GM15510 (cell line): ENCODE data around the gene DICER1.

ENCODE experiments used
- POLR2A ChIP-seq: IDR thresholded peaks from 3 replicates; pipeline ENCODE4 v1.6.1; 2011; ENCODE audit warnings: borderline replicate concordance; ENCODE audit not compliant: insufficient read length; ENCODE audit errors: extremely low read depth

The DICER1 gene

DNA sequence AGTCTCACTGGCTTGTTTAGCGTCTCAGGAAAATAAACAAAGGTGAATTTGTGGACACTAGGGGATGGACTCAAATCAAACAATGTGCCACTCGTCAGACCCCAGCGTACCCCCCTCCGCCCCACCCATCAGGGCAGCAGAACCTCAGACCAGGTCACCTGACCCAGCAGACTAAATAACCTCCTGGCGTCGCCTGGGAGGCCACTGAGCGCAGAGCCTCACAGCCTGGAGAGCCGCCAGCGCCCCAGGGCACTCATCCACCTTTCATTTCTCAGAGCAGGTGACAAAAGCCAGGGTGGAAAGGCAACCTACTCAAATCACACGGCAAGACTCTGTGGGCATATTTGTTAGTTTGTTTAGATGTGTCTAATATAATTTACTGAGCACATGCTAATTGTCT, 100.9 kb downstream of the DICER1 start:
- TF ChIP-seq POLR2A, result no peak

DNA sequence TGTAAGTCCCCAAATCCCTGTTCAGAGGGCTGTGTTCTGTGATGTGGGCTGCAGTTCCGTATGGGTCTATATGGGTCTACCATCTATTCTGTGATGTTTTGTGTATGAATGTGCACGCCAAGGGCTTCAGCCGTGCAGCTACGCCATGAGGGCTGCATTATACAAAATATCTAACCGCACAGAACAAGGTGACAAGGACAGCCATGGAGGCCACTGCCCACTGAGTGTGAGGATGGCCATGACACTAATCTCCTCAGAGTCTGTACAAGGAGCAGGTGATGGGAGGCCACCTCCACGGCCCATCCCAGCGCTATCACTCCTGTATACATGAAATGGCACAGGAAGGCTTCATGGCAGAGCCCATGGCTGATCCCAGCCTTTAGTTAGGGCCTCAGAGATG, 102.0 kb downstream of the DICER1 start:
- no peak for TF ChIP-seq POLR2A

- no peak for TF ChIP-seq POLR2A
These were observed 102.7 kb downstream of the DICER1 start for GRCh38 chr14:95054346-95055280.

DNA sequence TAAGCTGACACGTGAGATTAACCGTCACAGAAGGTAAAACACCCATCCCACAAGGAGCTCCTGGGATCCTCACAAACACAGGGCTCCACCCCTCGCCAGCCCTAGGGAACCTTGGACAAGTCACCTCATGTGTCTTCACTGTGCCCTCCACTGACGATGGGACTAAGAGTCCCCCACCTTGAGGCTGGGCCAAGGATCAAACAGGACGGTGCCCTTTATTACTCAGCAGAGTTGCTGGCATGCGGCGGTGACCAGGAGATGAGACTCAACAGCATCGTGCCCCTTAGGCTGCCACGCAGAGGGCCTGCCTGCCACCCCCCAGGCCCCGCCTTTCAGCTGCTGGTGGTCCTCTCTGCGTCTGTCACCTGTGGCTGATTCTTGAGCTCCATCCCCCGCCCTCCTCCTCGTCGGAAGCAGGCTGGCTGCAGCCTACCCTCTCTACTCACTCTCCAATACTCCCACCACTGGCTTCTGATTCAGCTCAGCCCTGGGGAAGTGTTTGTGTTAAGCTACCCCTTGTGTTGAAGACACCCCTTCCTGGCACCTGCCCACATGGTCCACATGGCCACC, 105.2 kb downstream of the DICER1 start:
- no peak for TF ChIP-seq POLR2A

DNA sequence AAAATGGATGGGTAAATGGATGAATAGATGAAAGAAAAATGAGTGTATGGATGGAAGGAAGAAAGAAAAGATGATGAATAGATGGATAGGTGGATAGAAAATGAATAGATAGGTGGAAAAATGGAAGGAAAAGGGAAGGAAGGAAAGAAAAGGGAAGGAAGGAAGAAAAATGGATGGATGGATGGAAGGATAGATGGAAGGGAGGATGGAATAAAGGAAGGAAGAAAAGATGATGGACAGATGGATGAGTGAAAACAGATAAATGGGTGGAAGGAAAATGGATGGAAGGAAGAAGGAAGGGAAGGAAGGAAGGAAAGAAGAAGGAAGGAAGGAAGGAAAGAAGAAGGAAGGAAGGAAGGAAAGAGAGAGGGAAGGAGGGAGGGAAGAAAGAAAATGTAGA, 107.4 kb downstream of the DICER1 start:
- TF ChIP-seq POLR2A, result no peak

DNA sequence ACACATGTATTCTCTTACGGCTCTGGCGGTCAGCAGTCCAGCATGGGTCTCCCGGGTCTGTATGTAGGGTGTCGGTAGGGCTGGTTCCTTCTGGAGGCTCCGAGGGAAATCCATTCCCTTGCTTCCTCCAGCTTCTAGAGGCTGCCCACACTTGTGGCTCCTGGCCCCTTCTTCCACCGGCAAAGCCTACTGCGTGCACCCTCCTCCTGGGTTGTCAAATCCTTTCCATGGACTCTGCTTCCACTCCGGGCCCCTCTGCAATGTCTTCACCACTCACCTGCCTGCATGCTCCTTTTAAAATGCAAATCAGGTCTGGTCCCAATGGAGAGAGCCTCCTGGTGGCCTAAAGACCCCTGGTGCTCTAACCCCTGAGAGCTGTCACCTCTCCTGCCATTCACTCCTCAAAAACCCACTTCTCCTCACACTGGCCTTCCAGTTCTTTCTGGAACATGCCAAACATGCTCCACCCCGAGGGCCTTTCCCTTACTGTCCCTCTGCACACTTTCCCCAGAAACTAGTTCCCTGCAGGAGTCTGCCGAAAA, 108.5 kb downstream of the DICER1 start:
- no peak for TF ChIP-seq POLR2A

DNA sequence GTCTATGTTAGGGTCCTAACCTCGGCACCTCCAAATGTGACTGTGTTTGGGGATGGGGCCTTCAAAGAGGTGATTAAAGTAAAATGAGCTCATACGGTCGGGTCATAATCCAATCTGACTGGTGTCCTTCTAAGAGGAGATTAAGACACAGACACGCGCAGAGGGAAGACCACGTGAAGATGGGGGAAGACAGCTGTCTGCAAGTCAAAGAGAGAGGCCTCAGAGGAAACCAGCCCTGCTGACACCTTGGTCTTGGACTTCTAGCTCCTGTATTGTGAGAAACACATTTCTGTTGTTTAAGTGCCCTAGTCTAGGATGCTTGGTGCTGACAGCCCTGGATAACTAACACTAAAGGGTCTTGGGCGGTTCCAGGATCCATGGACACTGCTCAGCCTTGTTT, 109.6 kb downstream of the DICER1 start:
- no peak for TF ChIP-seq POLR2A

- no peak for TF ChIP-seq POLR2A
These were observed 110.3 kb downstream of the DICER1 start for GRCh38 chr14:95046711-95047681.

DNA sequence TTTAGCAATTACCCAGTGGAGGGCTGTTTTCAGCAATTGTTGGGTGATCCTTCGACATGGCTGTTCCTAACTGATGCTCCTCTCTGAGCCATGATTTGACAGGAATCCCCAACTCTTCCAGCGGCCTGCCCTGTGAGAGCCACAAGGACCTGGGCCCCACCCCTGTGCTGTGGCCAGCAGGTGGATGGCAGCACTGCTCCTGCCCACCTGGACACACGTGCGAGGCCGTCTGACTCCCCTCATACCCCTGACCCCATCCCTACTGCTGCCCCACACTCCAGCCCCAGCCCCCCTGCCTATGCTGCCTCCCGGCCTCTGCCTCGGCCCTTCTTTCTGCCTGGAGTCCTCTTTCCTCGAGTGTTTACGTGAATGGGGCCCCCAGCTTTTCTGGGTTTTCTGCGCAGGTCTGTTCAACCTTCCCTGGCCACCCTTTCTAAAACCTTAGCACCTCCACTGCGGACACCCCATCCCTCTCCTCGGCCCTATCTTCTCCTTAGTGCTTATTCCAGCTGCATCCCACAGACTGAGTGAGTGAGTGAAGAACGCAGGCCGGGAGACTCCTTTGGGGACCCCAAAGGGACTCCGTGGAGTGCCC, 111.4 kb downstream of the DICER1 start:
- TF ChIP-seq POLR2A, result no peak

DNA sequence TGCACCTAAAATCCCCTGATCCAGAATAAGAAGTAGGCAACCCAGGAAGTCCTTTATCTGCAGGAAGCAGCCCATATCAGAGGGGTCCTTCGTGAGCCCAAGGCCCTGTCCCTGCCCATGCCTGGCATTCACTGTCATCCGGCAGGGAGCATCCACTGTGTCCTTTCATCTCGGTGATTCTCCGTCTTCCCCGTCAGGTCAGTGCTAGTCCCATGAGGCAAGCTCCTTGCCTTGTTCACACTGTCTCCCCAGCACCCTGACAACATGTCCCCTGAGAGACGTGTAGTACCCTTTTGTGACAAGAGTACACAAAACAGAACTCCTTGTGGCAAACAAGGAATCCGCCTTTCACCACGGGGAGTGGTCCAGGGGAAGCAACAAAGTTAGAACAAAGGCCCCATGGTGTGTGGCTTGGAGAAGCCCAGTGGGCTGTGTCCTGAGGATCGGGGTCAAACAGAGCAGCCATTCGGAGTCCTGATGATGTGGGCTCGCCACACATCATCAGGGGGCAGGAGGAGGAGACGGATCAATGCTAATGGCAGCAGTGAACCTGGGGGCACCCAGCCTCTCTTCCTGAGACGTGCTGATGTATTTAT, 112.1 kb downstream of the DICER1 start:
- no peak for TF ChIP-seq POLR2A

DNA sequence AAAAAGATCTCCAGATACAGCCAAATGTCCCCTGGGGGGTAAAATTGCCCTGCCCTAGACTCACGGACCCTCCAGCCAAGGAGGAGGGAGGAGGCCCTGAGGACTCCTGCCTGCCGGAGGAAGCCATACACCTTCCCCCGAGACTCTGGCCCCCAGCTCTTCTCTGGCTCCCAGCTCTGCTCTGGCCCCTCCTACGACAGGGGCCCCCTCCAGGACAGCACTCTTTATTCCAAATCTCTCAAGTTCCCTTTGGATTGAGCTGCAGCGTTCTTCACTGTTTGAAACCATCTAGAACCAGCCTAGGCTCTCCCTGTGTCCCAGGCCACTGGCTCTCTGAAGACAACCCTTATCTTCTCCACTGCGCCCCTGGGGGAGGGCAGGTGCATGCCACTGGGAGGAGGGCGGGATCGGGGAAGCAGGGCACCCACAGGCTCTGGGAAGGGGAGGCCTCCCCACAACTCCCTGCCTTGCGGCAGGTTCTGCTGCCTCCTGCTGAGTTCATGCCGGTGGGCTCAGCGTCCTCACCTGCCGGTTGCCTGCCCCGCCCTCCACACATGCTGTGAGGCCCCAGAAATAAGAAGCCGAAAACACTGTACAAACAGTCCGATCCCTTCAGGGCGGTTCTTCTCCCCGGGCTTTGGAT, 112.7 kb downstream of the DICER1 start:
- no peak for TF ChIP-seq POLR2A

DNA sequence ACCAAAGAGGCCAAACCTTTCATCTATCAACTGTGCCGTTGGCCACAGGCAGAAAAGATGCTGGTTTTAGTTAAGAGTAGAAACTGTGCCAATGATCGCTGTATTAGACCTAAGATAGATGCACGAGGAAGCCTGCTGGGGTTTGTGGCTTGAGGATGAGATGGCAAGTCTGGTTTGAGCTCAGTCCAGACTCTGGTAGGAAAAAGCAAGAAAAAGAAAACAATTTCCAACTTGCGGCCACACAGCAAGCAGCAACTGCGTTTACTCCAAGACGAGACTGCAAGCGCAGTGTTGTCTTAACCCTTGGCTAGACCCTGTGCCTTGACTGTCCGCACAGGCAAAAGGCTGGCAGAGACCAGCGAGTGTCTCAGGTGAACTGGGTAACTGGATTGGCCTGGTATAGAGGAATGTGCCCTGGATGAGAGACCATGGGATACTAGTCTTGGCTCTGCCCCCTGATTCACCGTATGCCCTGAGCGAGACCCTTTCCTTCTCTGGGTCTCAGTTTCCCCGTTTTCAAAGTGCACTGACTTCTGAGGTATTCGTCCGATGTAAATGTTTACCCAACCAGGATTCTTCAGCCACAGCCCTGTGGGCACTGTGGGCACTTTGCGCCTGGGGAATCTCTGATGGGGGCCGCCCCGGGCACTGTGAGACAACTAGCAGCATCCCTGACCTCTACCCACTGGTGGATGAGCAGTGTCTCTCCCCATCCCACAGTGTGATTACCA, 113.4 kb downstream of the DICER1 start:
- TF ChIP-seq POLR2A, result no peak

DNA sequence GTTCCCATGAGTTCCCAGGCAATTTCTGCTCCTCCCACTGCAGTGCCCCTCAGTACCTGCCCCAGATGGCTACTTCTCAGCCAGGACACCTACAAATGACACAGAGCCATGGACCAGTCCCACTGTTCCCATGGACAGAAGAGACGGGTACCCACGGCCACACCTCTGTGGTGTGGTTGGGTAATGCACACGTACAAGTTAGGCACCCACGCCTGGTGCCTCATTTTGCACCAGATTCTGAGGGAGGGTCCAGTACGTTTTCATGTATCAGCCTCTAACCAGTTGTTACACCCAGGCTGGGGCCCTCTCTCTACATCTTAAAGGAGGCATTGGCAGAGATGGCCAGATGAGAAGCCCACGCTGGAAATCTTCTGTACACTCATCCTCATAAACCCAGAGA, 114.0 kb downstream of the DICER1 start:
- TF ChIP-seq POLR2A, result no peak
